GM12892 (cell line): Measurements from ENCODE around the gene IL21R.

Source experiments
- POLR2A ChIP-seq: IDR thresholded peaks from 2 replicates; pipeline ENCODE4 v1.6.1; 2011; ENCODE audit warnings: low read depth, low read length, control low read depth
- POLR2AphosphoS5 ChIP-seq: IDR thresholded peaks from 2 replicates; pipeline ENCODE4 v1.6.1; 2011; ENCODE audit warnings: low read depth, low read length, control low read depth

DNA sequence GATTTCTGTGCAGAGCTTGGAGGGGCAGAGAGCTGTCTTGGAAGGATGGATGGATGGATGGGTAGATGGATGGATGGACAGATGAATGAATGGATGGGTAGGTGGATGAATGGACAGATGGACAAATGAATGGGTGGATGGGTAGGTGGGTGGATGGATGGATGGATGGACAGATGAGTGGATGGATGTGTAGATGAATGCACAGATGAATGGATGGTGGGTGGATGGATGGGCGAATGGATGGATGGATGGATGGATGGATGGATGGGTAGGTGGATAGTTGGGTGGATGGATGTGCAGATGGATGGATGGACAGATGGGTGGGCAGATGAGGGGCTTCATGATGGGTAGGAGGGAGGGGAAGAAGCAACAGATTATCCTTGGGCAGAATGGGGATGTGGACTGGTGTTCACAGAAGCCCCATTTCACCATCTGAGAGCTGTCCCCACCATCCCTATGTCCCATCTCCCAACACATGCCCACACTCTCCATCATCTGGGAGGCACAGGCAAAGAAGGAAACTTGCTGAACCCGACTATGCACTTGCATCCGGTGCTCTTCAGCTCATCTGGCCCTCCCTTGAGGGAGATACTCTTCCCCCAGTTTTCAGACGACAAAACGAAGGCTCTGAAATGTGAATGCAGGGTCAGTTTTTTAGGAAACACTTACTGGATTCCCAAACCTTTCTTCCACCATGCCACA is 57.2 kb downstream of the IL21R start:
- no peak for TF ChIP-seq POLR2AphosphoS5
- no peak for TF ChIP-seq POLR2A
